Endothelial cell of umbilical vein (primary cell): ENCODE measurements around the gene ZNFX1. TPM values are rescaled to one million over a fixed set of nuclear protein-coding genes. Genes with fewer than 3 reads are reported as not detected.

ENCODE experiments used
- BruUV-seq: library from RNA; stranded (reverse); fragments of 400-500 nt; replicated peaks from 2 replicates; lab custom pipeline; 2021; lab: Mats Ljungman, UMichigan
- CTCF ChIA-PET: fragments of 300-600, 350-600 bp; sonication (Branson Sonifier 250); formaldehyde crosslinking; loops from one replicate; lab custom pipeline; 2021; ENCODE audit warnings: antibody characterized with exemption, inconsistent platforms; lab: Charles Lee
- POLR2A ChIA-PET: fragments of 300-600, 350-600 bp; sonication (Branson Sonifier 250); formaldehyde crosslinking; loops from one replicate; lab custom pipeline; 2021; ENCODE audit warnings: antibody characterized with exemption, inconsistent platforms; lab: Charles Lee
- DNase-seq: peaks from one replicate; pipeline ENCODE4 v3.0.0-alpha.2; 2011; ENCODE audit warnings: low read depth, low spot score
- FAIRE-seq: peaks from 2 replicates; lab custom pipeline; 2011; peaks lifted over from hg19 to GRCh38; lab: Jason Lieb, UNC
- H2AFZ ChIP-seq: 2 replicates; pipeline ENCODE4 v1.6.0; 2012; ENCODE audit warnings: low read depth, low read length, control low read depth, inconsistent platforms
- H3K27ac ChIP-seq: 2 replicates; pipeline ENCODE4 v1.5.1; 2011; ENCODE audit warnings: low read depth, mild to moderate bottlenecking, control low read depth, low read length, moderate library complexity; ENCODE audit not compliant: insufficient read depth
- H3K27me3 ChIP-seq, 2 experiments: 2 replicates each; pipeline versions ENCODE4 v1.6.0 to v1.6.1; 2011; ENCODE audit warnings: low read length in 2 of 2, mixed read lengths in 1 of 2; ENCODE audit not compliant: control insufficient read depth in 2 of 2, insufficient read depth in 2 of 2
- H3K36me3 ChIP-seq, 2 experiments: 2 replicates in 1 of 2; 3 replicates in 1 of 2; pipeline ENCODE4 v1.5.1; 2011; ENCODE audit warnings: low read length in 2 of 2, mild to moderate bottlenecking in 1 of 2, moderate library complexity in 1 of 2; ENCODE audit not compliant: control insufficient read depth in 2 of 2, insufficient read depth in 2 of 2; ENCODE audit errors: extremely low read depth in 1 of 2
- H3K4me1 ChIP-seq: 3 replicates; pipeline ENCODE4 v1.5.1; 2011; ENCODE audit warnings: mild to moderate bottlenecking, low read length; ENCODE audit not compliant: control insufficient read depth, insufficient read depth; ENCODE audit errors: extremely low read depth
- H3K4me2 ChIP-seq: 2 replicates; pipeline ENCODE4 v1.6.1; 2011; ENCODE audit warnings: low read length, control low read depth, mixed read lengths; ENCODE audit not compliant: insufficient read depth
- H3K4me3 ChIP-seq, 3 experiments: fragments of 200-600 bp in 1 of 3; sonication (generic), shearing (Covaris generic) in 1 of 3; replicated peaks in 1 of 3; 2 replicates each; pipeline ENCODE4 v1.5.1; 2011 to 2016; ENCODE audit warnings: control low read depth in 3 of 3, low read length in 3 of 3, mild to moderate bottlenecking in 2 of 3, inconsistent platforms in 1 of 3, low read depth in 1 of 3, moderate library complexity in 1 of 3; ENCODE audit not compliant: insufficient read depth in 1 of 3
- H3K79me2 ChIP-seq: 2 replicates; pipeline ENCODE4 v1.6.0; 2012; ENCODE audit warnings: low read length, inconsistent platforms; ENCODE audit not compliant: control insufficient read depth, insufficient read depth
- H3K9ac ChIP-seq: replicated peaks from 2 replicates; pipeline ENCODE3; 2011; ENCODE audit warnings: low read length, control low read depth; ENCODE audit not compliant: insufficient read depth; ENCODE audit errors: extremely low read depth
- H3K9me1 ChIP-seq: replicated peaks from 3 replicates; pipeline ENCODE4 v1.6.0; 2011; ENCODE audit warnings: mild to moderate bottlenecking, low read length; ENCODE audit not compliant: control insufficient read depth, insufficient read depth; ENCODE audit errors: extremely low read depth
- H3K9me3 ChIP-seq: replicated peaks from 2 replicates; pipeline ENCODE4 v1.5.1; 2012; ENCODE audit warnings: low read length, inconsistent platforms; ENCODE audit not compliant: control insufficient read depth, insufficient read depth
- H4K20me1 ChIP-seq: replicated peaks from 2 replicates; pipeline ENCODE3; 2011; ENCODE audit warnings: mild to moderate bottlenecking, low read length; ENCODE audit not compliant: control insufficient read depth, insufficient read depth; ENCODE audit errors: extremely low read depth
- EZH2 ChIP-seq: IDR thresholded peaks from 2 replicates; pipeline ENCODE4 v1.6.1; 2012; ENCODE audit warnings: borderline replicate concordance, low read depth, mild to moderate bottlenecking, moderate library complexity, low read length, inconsistent platforms; ENCODE audit not compliant: severe bottlenecking
- FOS ChIP-seq: IDR thresholded peaks from 2 replicates; pipeline ENCODE4 v1.6.1; 2011; ENCODE audit warnings: mild to moderate bottlenecking, low read length, moderate library complexity, borderline replicate concordance; ENCODE audit not compliant: insufficient read depth
- GATA2 ChIP-seq: IDR thresholded peaks from 2 replicates; pipeline ENCODE4 v1.7.0; 2011; ENCODE audit warnings: low read depth, mild to moderate bottlenecking, moderate library complexity, mixed read lengths, low read length; ENCODE audit not compliant: insufficient read length, insufficient read depth
- JUN ChIP-seq: IDR thresholded peaks from 2 replicates; pipeline ENCODE4 v1.6.1; 2011; ENCODE audit warnings: borderline replicate concordance, low read depth; ENCODE audit not compliant: insufficient read length, insufficient read depth
- MYC ChIP-seq: IDR thresholded peaks from one replicate; pipeline ENCODE4 v1.6.1; 2011; ENCODE audit warnings: mild to moderate bottlenecking, low read depth, low read length
- POLR2A ChIP-seq: IDR thresholded peaks from 2 replicates; pipeline ENCODE4 v1.6.1; 2012; ENCODE audit warnings: low read depth, mild to moderate bottlenecking, control low read depth, low read length
- POLR2AphosphoS5 ChIP-seq: IDR thresholded peaks from 2 replicates; pipeline ENCODE4 v1.6.1; 2012; ENCODE audit warnings: low read depth, mild to moderate bottlenecking, control low read depth, low read length, moderate library complexity; ENCODE audit not compliant: insufficient read depth
- dilution Hi-C: fragments of 300-500 bp; cut with MboI; formaldehyde crosslinking; loops from one replicate; pipeline ENCODE4 v1.15.0; 2019; ENCODE audit warnings: low sequenced_read_pairs; ENCODE audit not compliant: extremely low pct_ligation_motif_present
- intact Hi-C: fragments of 100-400 bp; cut with micrococcal nuclease; formaldehyde crosslinking; loops from one replicate; pipeline ENCODE4 v1.10.0; 2022
- polyA plus RNA-seq, 4 experiments: library from polyadenylated mRNA; depleted of rRNA in 3 of 4; stranded (reverse) in 3 of 4; unstranded in 1 of 4; fragments of >200 nt; gene quantifications; 2 replicates each; pipeline versions ENCODE4 v1.2.1 to v1.2.3, GENCODE V29; 2011 to 2012; ENCODE audit warnings: missing spikeins in 1 of 4
- total RNA-seq: library from RNA; stranded (reverse); gene quantifications from 2 replicates; pipeline ENCODE4 v1.2.3, GENCODE V29; 2021
- TF ChIP-seq, protein P1 (sequence below), 2 donors: IDR thresholded peaks; 1 replicate in 1 of 2; 2 replicates in 1 of 2; pipeline ENCODE4 v1.5.1; 2011; ENCODE audit warnings: low read length in 2 of 2, mild to moderate bottlenecking in 2 of 2, moderate library complexity in 2 of 2, control low read depth in 1 of 2, inconsistent platforms in 1 of 2, low read depth in 1 of 2; ENCODE audit not compliant: insufficient read depth in 1 of 2; ENCODE audit errors: extremely low read depth in 1 of 2
- TF ChIP-seq, protein P2 (sequence below): IDR thresholded peaks from 2 replicates; pipeline ENCODE4 v1.6.1; 2011; ENCODE audit not compliant: insufficient read depth, insufficient read length

ZNFX1 gene
- total and polyA plus RNA-seq, 2 donors (not counting 3 experiments of a cell fraction or from before 2014, with no cell fraction given), result 8.3 to 27.9 TPM

DNA sequence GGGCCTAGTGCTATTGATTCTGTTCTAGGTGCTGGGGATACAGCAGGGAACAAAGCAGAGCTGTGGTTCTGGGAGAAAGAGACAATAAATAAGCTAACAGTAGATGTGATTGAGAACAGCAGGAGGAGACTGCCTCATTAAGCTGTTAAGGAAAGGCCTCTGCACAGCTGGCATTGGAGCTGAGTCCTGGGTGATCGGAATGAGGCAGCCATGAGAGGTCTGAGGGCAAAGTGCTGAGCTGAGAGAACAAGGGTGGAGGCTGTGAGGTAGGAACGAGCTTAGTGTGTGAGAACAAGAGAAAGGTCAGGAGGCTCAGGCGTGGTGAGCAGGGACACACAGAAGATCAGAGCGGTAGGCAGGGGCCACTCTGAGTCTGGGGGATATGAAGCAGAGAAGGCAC is 40.3 kb downstream of the ZNFX1 start:
- FAIRE-seq, result no peak
- no peaks in the 10 kb centered on the region for H3K4me1 ChIP-seq
- H3K4me2 ChIP-seq, result no peak overlapping the region
- H3K27ac ChIP-seq, result no peak overlapping the region
- H4K20me1 ChIP-seq, result no peaks in the 10 kb centered on the region
- no peak overlapping the region for H2AFZ ChIP-seq
- POLR2A ChIA-PET, result interaction anchor here (0.5 to 1.1 kb wide), 3 partner anchors 9 to 30 kb away, joined by 3 to 7 read pairs (median 3); partner anchors contain the start of gene DDX27
- CTCF ChIA-PET, result interaction anchor here (0.7 to 2.8 kb wide), 5 partner anchors 9 to 105 kb away, joined by 3 to 27 read pairs (median 7); no protein-coding TSS in a partner anchor
- intact Hi-C loops (no loop called here), dilution Hi-C loops (no loop called here)
- peaks cover 32 to 42% of the 10 kb centered on the region in 2 experiments for H3K36me3 ChIP-seq
- no peak overlapping the region for H3K9ac ChIP-seq
- no peaks in the 10 kb centered on the region for H3K9me3 ChIP-seq
- no peaks in the 10 kb centered on the region for H3K27me3 ChIP-seq
- H3K79me2 ChIP-seq, result no peaks in the 10 kb centered on the region
- H3K4me3 ChIP-seq, result no peak overlapping the region
- no peaks in the 10 kb centered on the region for H3K9me1 ChIP-seq
- no TSS peak for BruUV-seq
- TF ChIP-seq, protein P1, sequence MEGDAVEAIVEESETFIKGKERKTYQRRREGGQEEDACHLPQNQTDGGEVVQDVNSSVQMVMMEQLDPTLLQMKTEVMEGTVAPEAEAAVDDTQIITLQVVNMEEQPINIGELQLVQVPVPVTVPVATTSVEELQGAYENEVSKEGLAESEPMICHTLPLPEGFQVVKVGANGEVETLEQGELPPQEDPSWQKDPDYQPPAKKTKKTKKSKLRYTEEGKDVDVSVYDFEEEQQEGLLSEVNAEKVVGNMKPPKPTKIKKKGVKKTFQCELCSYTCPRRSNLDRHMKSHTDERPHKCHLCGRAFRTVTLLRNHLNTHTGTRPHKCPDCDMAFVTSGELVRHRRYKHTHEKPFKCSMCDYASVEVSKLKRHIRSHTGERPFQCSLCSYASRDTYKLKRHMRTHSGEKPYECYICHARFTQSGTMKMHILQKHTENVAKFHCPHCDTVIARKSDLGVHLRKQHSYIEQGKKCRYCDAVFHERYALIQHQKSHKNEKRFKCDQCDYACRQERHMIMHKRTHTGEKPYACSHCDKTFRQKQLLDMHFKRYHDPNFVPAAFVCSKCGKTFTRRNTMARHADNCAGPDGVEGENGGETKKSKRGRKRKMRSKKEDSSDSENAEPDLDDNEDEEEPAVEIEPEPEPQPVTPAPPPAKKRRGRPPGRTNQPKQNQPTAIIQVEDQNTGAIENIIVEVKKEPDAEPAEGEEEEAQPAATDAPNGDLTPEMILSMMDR (IDR thresholded peaks at IDR 0.05; ENCODE audit: extremely low read depth in 1 of 2, insufficient read depth in 1 of 2, low read depth in 1 of 2, low read length in 2 of 2), result no peak
- no peak for TF ChIP-seq POLR2AphosphoS5
- TF ChIP-seq GATA2, result no peak
- no peak for TF ChIP-seq POLR2A
- TF ChIP-seq MYC, result no peak
- TF ChIP-seq, protein P2, sequence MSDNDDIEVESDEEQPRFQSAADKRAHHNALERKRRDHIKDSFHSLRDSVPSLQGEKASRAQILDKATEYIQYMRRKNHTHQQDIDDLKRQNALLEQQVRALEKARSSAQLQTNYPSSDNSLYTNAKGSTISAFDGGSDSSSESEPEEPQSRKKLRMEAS, result no peak
- TF ChIP-seq FOS, result no peak
- TF ChIP-seq JUN, result no peak
- TF ChIP-seq EZH2, result no peak
- no peak for DNase-seq
